ENCODE data around the gene ATAD1.

DNA sequence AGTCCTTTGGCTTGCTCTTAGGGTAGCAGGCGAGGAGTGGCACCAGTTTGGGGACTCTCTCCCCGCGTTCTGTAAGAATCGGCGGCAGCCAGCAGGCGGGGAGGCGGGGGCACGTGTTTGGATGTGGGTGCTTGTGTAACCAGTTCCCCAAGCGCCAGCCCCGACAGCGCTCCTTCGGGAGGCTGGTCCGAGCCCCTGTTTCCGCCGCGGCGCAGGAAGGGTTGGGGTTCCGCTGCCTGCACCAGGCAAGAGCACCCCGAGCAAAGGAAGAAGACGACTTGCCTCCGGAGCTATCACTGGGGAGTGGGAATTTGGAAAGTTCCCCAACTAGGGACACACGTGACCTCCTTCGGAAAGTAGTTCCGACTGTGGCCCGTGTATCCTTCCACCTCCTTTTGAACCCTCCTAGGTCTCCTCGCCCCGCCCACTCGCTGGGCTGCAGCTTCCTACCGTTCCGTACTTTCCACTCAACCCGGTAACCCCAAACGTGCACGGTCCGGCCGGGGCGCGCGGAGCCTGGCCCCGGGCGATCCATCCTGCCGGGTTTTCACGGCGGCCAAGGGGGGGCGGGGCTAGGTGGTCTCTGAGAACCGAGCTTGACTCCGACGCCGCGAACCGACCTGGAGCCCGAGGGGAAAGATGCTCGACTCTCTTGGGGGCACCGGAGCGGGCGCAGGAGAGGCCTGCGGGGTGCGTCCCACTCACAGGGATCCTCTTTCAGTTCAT lies 44.1 kb upstream of the ATAD1 start:
- no peak for TF ChIP-seq EZH2 (IDR thresholded peaks at IDR 0.05; ENCODE audit: insufficient read depth, low read length)
- TF ChIP-seq, protein P1, sequence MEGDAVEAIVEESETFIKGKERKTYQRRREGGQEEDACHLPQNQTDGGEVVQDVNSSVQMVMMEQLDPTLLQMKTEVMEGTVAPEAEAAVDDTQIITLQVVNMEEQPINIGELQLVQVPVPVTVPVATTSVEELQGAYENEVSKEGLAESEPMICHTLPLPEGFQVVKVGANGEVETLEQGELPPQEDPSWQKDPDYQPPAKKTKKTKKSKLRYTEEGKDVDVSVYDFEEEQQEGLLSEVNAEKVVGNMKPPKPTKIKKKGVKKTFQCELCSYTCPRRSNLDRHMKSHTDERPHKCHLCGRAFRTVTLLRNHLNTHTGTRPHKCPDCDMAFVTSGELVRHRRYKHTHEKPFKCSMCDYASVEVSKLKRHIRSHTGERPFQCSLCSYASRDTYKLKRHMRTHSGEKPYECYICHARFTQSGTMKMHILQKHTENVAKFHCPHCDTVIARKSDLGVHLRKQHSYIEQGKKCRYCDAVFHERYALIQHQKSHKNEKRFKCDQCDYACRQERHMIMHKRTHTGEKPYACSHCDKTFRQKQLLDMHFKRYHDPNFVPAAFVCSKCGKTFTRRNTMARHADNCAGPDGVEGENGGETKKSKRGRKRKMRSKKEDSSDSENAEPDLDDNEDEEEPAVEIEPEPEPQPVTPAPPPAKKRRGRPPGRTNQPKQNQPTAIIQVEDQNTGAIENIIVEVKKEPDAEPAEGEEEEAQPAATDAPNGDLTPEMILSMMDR (IDR thresholded peaks at IDR 0.05; ENCODE audit: insufficient read depth, low read depth, low read length): no peak

Data from astrocyte (in vitro differentiated cells and primary cell).